HG02678 (cell line): Measurements from ENCODE around the gene TLK2.

Experiments
- ATAC-seq: cut with Tn5 transposase; IDR thresholded peaks from one replicate; pipeline ENCODE4 v1.9.1; 2021; ENCODE audit warnings: mild to moderate bottlenecking, moderate library complexity; ENCODE audit not compliant: unreplicated experiment

Gene TLK2

GRCh38 chr17:62627219-62627903 is 148.7 kb downstream of the TLK2 start, which contains the start of gene MRC2:
Gene MRC2, plus strand, starts transcription at chr17:62627670. Its CDS starts 133 bp downstream, at chr17:62627803.
- ATAC-seq: no peak

DNA sequence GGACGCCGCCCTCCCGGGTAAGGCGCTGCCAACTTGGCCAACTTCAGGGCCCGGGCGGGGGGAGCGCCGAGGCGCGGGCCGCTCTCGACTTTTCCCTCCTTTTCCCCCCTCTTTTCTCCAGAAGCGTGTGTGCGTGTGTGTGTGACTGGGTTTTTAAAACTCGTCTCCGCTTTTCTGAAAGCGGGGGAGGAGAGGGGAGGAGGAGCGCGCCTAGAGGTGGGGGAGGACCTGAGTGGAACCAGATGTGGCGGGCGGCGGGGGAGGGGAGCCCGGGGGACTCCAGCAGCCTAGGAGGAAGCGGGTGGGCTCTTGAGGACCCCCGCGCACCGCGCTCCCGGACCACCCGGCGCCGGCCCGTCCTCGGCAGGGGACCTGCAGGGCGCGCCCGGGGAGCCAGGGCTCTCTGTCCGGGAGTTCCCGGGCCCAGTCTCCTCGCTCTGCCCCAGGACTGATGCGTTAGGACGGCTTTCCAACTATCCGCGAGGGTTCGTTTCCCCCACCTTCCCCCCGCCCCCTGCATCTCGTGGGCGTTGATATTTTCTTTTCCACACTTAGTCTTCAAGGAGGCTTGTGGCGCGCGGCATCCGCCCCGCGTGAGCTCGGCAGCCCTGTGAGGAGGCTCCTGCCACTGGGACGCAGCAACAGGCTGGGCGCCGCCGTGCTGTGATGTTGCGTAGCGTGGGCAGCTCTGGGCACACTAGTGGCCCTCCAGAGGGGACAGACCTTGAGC is 149.4 kb downstream of the TLK2 start:
- no peak for ATAC-seq

- ATAC-seq: no peak
Measured at GRCh38 chr17:62628831-62629555, 150.4 kb downstream of the TLK2 start.

DNA sequence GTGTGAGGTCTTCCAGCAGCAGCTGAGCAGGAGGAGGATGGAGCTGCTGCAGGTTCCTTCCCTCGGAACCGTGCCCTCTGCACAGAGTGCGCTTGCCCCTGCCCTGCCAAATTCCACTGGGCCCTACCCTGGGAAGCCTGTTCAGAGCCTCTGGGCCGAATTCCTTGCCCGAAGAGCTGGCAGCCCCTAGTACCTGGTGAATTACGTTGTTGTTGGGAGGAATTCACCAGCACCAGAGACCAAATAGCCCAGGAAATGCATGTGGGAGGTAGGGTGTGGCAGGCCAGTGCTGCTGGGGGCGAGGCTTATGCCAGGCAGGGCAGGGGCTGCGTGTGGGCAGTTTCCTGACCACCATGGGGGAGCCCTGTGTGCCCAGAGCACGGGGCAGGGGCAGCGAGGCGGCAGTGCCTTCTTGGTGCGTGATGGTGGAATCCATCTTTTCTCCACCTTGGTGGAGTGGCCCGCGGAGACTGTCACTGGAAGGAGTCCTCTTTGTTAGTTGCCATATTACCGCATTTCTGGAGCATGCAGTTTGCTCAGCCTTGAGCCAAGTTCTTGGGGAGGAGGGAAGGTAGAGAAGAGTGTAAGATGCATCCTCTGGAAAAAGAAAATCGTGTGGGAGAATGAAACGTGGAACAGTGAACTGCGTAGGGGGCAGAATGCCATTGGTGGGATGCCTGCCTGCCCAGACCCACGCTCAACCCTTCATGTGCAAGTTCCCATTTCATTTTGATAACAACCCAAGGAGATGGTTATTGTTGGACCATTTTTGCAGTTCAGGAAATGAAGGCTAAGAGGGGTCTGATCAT is 151.1 kb downstream of the TLK2 start:
- ATAC-seq: no peak

- ATAC-seq: no peak
Measured at GRCh38 chr17:62630365-62631085, 151.9 kb downstream of the TLK2 start.

- no peak for ATAC-seq
Measured at GRCh38 chr17:62631086-62631935, 152.7 kb downstream of the TLK2 start.

DNA sequence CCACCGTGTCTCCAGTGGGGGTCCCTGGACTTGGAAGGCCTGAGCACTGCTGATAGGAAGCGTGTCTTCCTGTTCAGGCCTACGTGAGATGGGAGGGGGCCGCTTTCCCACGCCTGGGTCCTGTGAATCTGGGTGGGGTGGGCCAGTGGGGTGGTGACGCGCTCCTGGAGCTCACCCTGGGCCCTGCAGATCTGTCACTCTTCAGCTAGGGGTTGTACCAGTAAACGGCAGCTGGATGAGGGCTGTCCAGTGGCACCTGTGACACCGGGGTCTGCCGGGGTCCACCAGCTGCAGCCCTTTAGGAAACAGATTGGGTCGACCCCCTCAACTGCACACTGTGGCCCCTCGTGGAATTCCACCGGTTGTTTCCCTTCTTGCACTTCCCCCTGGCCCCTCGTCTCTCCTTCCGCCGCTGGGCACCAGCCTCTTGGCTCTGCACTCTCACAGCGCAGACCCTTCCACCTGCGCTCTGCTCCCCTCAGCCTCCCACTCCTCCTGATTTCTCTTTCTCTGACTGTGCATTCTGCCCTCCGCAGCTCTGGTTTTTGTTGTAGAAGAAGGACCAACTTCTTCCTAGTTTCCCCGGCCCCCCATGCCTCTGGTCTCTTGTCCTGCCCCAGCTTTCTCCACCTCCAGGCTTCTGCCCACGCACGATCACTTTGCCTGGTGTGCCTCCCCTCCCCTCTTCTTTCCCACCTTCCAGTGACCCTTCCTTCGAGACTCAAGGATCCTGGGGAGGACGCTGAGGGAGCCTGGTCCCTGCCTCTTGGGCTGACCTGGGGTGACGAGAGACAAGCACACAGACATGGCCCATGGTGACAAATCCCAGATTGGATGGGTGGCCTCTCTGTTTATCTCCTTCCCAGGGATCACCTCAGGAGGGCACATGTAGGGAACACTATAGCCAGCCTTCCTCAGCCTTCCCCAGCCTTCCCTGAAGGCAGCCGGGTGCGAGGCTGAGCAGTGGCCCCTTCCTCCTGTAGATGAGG is 153.6 kb downstream of the TLK2 start:
- no peak for ATAC-seq

DNA sequence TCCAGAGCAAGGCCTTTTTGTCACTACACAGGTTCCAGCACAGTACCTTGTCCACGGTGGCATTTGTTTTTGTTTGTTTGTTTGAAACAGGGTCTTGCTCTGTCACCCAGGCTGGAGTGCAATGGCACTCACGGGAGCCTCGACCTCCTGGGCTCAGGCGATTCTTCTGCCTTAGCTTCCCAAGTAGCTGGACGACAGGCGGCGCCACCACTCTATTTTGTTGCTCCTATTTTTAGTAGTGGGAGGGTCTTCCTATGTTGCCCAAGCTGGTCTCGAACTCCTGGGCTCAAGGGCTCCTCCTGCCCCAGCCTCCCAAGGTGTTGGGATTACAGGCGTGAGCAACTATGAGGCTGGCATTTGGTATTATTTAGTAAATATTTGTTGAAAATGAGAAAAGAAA is 159.2 kb downstream of the TLK2 start:
- no peak for ATAC-seq

DNA sequence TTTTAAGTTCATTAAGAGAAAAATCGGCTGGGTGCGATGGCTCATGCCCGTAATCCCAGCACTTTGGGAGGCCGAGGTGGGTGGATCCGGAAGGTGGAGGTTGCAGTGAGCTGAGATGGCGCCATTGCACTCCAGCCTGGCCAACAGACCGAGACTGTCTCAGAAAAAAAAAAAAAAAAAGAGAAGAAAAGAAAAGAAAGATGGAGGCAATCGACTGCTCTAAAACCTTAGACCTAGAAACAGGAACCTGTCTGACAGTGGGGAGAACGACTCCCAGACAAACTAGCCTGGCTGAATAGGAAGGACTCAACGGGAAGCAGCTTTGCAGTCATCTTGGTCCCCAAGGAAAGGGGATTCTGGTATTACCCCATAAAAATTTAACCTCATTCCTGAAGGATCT is 162.5 kb downstream of the TLK2 start:
- ATAC-seq: no peak

DNA sequence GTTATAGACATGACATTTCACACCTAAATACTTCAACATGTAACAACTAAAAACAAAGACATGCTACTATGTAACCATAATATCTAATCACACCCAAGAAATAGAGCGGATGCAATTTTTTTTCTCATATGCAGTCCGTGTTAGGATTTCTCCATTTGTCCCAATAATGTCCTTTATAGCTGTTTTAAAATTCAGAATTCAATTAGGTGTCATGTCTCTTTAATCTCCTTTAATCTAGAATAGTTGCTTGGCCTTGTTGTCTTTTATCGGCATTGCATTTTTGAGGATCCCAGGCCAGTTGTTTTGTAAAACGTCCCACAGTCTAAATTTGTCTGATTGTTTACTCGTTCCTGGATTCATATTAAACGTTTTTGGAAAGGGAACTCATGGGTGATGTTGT is 163.3 kb downstream of the TLK2 start:
- ATAC-seq: no peak

DNA sequence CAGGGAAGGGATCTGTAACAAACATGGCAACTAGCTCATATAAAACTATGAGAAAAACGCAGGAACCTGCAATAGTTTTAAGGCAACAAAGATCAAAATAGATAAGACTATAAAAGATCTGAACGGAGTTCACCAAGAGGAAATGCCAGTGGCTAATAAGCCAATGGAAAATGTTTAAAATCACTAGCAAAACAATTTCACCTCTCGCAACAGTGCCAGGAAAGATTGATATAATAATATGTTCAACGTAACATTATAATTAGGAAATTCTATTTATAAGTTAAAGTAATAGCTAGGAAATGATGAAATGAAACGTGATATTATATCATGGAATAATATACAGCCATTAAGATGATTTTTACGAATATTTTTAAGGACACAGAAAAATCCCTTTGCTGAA is 164.9 kb downstream of the TLK2 start:
- ATAC-seq: no peak

GRCh38 chr17:62644487-62645173 is 166.0 kb downstream of the TLK2 start:
- ATAC-seq: no peak

DNA sequence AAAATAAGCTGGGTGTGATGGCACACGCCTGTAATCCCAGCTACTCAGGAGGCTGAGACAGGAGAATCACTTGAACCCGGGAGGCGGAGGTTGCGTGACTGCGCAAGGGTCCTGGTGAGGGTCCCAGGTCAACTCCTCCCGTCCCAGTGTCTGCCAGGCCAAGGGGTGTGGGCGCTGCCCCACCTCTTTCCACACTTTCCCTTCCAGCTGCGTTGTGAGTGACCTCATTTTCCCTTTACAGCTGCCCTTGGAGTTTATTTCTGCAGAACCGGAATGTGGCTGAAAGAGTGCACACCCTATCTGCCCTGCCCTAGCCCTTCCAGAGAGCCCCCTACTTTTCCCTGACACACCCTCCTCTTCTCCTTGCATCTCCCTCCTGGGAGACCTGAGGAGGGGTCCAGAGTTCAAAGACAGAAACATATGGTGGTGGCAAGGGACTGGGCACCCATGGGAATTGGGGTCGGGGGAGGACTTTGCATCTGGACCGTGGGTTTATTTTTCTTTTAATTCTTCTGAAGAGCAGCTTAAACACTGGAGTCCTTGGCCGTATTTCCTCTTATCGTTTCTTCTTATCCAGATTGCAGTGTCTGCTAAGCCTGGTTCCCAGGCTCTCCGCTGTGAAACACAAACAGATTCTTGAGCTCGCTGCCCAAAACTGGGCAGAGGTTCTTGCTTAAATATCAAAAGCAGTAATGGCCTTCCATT is 169.8 kb downstream of the TLK2 start:
- ATAC-seq: no peak

DNA sequence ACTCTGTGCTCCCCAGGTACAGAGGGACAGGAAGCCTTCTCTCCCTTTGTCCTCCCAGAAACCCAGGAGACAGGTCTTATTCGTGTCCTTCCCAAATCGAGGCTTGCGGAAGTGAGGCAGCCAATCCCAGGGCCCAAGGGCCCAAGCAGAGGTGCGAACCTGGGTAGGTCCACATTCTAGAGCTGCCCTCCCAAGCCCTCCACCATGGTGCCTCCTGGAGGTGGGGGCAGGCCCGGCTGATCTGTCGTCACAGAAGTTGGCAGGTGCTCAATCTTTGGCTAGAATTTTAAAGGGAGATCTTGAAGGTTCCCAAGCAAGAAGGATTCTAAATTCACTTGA is 170.3 kb downstream of the TLK2 start:
- no peak for ATAC-seq

- ATAC-seq: no peak
Measured at GRCh38 chr17:62649570-62649969, 170.9 kb downstream of the TLK2 start.

- ATAC-seq: no peak
Measured at GRCh38 chr17:62650587-62650986, 172.0 kb downstream of the TLK2 start.
